Measurements from ENCODE around the gene ANKS6. TPM values are rescaled to one million over a fixed set of nuclear protein-coding genes. Genes with fewer than 3 reads are reported as not detected.

ANKS6 gene
- total and polyA plus RNA-seq, 9 of the 15 experiments (the other 6 are each of a cell fraction or from before 2014, with no cell fraction given) = 9.9 to 74.5 (median 36.9) TPM

GRCh38 chr9:98743818-98744611 is 52.3 kb downstream of the ANKS6 start:
- FAIRE-seq = no peak
- no peak overlapping the region for H3K4me2 ChIP-seq (ENCODE audit: insufficient read depth, low read length)
- no peak overlapping the region for H3K9ac ChIP-seq (ENCODE audit: insufficient read depth in 1 of 2, low read depth in 2 of 2, low read length in 2 of 2)
- CTCF ChIA-PET (ENCODE audit: low intra/inter-chr PET ratio) = no interaction called here
- H3K27ac ChIP-seq (ENCODE audit: extremely low read depth, low read depth, low read length) = no peak overlapping the region
- no peak overlapping the region for H2AFZ ChIP-seq (ENCODE audit: low read depth, low read length)
- H3K4me3 ChIP-seq = no peak overlapping the region
- no peak for DNase-seq (ENCODE audit: extremely low read depth in 1 of 4, low spot score in 3 of 4)
- H4K20me1 ChIP-seq (replicated peaks; ENCODE audit: control insufficient read depth, insufficient read depth, low read length) = no peaks in the 10 kb centered on the region; the same call in 1 of the 2 replicates
- H3K36me3 ChIP-seq (ENCODE audit: control insufficient read depth, insufficient read depth, low read length) = peaks cover 78% of the 10 kb centered on the region; the same call in 2 of the 3 replicates
- H3K9me1 ChIP-seq (ENCODE audit: control insufficient read depth, insufficient read depth, low read length) = no peaks in the 10 kb centered on the region
- no peaks in the 10 kb centered on the region for H3K4me1 ChIP-seq (replicated peaks in 1 of 2; ENCODE audit: control insufficient read depth in 2 of 2, insufficient read depth in 2 of 2, low read length in 2 of 2)
- no peak for ATAC-seq
- BruUV-seq (replicated peaks) = no TSS peak
- H3K9me3 ChIP-seq (replicated peaks; ENCODE audit: control insufficient read depth, insufficient read depth, low read depth, low read length) = no peaks in the 10 kb centered on the region
- no peaks in the 10 kb centered on the region for H3K79me2 ChIP-seq (ENCODE audit: control insufficient read depth, insufficient read depth, low read length)
- POLR2A ChIA-PET = interaction anchor here (1.5 kb wide), 1 partner anchor 15 kb away, joined by 3 read pairs; no protein-coding TSS in a partner anchor
- WGBS (ENCODE audit: insufficient coverage, low coverage, missing lambda C conversion rate) = 90% methylated on average over 14 of the region's 14 CpGs
- intact Hi-C loops (cut with micrococcal nuclease) (no loop called here), in situ Hi-C loops (cut with MboI) (no loop called here)
- no peaks in the 10 kb centered on the region for H3K27me3 ChIP-seq (ENCODE audit: control insufficient read depth in 2 of 2, insufficient read depth in 2 of 2, low read length in 2 of 2)
- TF ChIP-seq POLR2G (IDR thresholded peaks at IDR 0.05; ENCODE audit: low read depth, low read length) (no peak), BCLAF1 (IDR thresholded peaks at IDR 0.05; ENCODE audit: borderline replicate concordance in 1 of 2, control insufficient read depth in 1 of 2, low read depth in 2 of 2, low read length in 1 of 2) (no peak), CHD4 (IDR thresholded peaks at IDR 0.05; ENCODE audit: insufficient read depth, insufficient replicate concordance, low read depth, low read length, poor library complexity, severe bottlenecking) (no peak), ZFX (CRISPR knock-in tag; IDR thresholded peaks at IDR 0.05) (no peak), ZC3H4 (CRISPR knock-in tag; IDR thresholded peaks at IDR 0.05; ENCODE audit: borderline replicate concordance) (no peak), ASH1L (IDR thresholded peaks at IDR 0.05; ENCODE audit: borderline replicate concordance, low read depth, partially characterized antibody) (no peak), NELFE (IDR thresholded peaks at IDR 0.05; ENCODE audit: insufficient read depth, insufficient read length) (no peak), ZNF589 (CRISPR knock-in tag; IDR thresholded peaks at IDR 0.05; ENCODE audit: low read depth) (no peak)

Data from K562 (cell line).